ENCODE measurements around the gene CHAT.
A peak's percentile ranks its signal among the peaks of the same experiment; 100 is the strongest.

CHAT gene

DNA sequence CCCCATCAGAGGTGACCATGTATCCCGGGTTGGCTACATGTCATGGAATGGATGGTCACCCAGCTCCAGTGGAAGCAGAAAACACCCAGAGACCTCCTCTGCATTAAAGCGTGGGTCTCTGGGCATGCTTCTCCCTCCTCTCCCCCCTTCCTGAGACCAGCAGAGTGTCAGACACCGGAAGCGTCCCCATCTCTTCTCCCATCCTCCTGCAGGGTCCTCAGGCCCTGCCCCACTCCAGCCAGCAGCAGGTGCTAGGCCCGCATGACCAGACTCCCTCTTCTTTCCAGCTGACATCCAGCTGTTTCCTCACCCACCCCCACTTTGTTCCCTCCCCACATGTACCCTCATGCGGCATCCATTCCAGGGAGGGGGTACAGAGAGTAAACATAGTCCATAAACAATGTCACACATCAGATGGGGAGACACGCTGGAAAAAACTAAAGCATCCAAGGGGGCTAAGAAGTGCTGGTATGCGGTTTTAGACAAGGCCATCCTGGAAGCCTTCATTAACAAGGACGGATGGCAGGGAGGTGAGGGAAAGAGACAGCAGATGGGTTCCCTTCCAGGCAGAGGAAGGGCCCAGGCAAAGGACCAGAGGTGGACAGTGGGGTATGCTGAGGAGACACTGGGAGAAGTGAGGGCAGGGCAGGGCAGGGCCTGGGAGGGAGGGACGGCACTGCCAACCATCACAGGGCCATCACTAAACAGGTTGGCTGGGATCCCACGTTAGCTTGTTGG lies 16.2 kb upstream of the CHAT start:
- no peak for DNase-seq

DNA sequence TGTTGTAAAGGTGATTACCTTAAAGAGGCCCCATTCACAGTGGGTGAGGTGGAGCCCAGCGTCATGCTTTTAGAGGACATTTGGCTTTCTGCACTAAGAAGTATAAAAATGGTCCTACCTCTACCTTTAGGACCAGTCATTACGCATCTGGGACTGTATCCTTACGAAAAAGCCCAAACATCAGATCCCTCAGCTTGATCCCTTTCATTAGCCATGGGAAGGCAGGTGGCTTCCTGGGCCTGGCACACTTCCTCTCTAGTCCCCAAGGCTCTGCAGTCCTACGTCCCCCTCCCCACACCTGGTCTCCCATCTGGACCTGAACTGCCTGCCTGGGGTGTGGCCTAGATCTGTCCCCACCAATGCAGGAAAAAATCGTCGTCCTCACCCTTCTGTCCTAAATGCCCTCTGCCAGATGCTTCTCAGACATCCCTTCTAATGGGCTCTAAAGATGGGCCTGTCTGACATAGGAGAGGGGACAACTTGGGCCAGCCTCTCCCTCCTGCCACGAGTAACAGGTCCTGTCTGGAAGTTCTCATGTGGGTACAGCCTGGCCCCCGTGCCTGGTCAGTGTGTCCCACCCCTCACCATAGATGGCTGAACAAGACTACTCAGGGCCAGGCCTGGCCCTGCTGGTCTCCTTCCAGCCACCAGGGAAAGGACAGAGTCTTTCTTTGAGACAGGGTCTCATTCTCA lies 15.5 kb upstream of the CHAT start:
- no peak for DNase-seq

DNA sequence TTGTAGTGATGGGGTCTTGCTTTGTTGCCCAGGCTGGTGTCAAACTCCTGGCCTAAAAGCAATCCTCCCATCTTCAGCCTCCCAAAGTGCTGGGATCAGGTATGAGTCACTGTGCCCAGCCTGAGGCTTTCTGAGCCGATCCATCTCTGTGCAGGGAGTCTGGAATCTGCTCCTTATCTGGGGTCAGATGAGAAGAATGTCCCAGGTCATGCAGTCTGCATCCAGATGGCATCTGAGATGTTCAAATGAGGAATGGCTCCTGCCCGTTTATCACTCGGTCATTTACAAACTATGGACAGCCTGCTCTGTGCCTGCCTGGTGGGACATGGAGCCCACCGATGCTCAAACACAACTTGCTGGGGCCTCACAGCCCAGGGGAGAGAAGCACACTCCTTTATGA lies 14.9 kb upstream of the CHAT start:
- DNase-seq = no peak

DNA sequence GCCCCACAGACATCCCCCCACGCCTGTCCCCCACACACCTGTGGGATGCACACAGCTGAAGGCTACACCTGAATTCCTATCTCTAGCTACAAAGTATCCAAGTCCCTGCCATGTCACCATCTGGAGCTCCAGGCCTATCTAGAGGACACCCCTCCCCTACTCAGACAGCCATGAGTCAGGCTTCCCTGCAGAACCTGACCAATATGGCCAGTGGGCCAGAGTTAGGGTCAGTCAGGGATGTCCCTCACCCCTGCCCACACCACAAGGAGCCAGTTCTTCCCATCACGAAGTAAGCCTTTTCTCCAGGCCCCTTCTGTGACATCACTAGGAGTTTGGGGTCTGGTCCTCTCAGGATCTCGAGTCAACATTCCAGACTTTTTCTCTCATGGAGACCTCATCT lies 14.3 kb upstream of the CHAT start:
- DNase-seq = no peak

GRCh38 chr10:49600046-49600445 lies 13.8 kb upstream of the CHAT start:
- DNase-seq = no peak

GRCh38 chr10:49600781-49601400 lies 12.9 kb upstream of the CHAT start:
- no peak for DNase-seq

DNA sequence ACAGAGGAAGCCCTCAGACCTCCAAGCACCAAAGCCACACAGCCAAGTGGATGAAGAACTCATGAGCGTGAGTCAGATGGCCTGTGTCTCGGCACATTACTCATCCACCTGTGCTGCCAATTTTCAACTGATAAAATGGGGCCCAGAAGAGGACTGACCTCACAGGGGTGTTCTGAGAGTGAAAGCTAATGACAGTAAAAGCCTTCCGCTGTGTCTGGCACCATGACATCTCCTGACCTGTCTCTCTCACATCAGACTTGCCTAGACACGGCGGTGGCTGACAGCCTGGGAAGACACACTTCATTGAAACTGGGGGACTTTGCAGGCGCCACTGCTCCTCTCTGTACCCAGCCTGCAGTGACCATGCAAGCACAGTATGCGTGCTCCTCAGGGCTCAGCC lies 12.0 kb upstream of the CHAT start:
- no peak for DNase-seq

GRCh38 chr10:49602380-49603023 lies 11.3 kb upstream of the CHAT start:
- no peak for DNase-seq

GRCh38 chr10:49605216-49605938 lies 8.5 kb upstream of the CHAT start:
- DNase-seq = no peak

DNA sequence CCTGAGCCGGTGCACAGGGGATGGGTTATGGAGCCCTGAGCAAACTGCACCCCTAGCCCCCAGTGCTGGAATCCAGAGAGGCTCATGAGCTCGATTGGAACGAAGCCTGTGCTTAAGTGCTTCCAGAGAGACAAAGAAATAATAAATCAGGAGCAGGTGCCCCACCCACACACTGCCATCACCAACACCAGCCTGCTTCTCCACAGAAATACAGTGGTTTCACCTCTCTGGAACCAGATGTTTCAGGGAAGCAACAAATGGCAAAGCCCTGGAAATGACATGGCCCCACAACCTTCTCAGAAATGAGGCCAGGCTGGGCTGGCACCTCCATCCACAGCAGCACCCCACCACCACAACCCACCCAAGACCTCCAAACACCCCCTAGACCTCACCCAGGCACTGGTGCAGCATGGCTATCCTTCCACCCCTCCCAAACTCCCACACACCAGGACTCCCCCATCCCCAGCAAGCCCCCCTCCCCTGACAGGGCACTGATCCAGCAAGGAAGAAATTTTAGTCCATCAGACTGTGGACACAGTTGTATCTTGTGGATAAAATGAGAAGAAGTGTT lies 7.8 kb upstream of the CHAT start:
- DNase-seq = no peak

DNA sequence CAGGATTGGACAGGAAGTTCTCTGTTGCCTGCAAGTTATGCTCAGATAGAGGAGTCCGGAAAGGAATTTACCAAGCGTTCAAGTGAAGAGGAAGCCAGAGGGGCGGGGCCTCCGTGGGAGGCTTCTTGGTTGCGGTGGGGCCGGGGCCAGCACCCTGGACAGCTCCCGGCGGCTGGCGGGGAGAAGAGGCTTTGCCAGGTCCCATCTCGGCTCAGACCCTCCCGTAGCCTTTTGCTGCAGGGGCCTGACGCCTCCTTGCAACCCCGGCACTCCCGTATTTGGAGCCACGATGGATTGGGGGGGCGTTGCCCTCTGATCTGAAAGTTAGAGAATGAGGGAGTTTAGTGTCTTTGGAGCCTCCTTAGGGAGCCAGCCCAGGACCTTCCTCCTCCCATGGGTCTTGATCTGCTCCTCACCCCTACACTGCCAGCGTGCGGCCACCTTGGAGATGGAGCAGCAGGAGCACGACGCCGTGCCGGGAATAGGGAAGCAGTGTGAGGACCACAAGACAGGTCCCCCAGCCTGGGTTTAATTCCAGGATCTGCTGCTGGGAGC lies 6.8 kb upstream of the CHAT start:
- DNase-seq = peak; percentile 7

- no peak for DNase-seq
Measured at GRCh38 chr10:49608166-49609005, 5.5 kb upstream of the CHAT start.

- no peak for DNase-seq
Measured at GRCh38 chr10:49609006-49609282, 4.9 kb upstream of the CHAT start.

DNA sequence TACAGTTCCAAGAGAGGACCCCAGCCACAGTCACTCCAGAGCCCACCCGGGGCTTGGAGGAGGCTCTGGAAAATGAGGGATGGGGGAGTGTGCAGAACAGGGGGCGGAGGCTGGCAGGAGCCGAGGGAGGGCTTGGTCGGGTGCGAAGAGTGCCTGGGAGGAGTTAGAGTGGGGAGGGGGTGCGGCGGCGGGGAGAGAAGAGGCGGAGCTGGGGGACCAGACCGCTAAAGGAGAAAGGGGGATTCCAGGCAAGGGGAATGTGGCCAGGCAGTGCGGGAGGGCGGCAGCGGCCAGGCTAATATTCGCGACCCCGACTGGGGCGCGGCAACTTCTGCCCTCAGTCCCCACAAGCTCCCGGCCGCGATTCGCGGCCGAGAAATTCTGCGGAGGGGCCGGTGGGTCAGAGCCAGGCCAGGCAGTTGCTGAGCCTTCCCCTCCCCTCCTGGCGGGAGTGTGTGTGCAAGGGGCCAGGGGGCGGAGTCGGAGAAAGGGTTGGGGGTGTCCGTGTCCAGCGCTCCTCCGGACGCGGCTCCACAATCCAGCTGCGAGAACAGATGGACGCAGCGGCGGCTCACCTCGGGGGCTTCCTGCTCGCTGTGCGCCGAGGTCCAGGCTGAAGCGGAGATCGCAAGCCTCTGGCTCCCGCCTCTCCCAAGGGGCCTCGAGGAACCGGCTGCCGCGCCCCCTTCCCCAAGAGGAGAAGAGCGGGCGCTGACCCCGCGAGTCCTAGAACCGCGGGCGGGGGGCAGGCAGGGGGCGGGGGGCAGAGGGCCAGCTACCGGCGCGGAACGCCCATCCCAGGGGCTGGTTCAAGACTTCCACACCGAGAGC lies 4.3 kb upstream of the CHAT start:
- DNase-seq = no peak

- DNase-seq = no peak
Measured at GRCh38 chr10:49610114-49610457, 3.8 kb upstream of the CHAT start, which contains the start of gene SLC18A3. Gene SLC18A3 (plus strand): TSS chr10:49610310. CDS start chr10:49610741, 431 bp downstream.

DNA sequence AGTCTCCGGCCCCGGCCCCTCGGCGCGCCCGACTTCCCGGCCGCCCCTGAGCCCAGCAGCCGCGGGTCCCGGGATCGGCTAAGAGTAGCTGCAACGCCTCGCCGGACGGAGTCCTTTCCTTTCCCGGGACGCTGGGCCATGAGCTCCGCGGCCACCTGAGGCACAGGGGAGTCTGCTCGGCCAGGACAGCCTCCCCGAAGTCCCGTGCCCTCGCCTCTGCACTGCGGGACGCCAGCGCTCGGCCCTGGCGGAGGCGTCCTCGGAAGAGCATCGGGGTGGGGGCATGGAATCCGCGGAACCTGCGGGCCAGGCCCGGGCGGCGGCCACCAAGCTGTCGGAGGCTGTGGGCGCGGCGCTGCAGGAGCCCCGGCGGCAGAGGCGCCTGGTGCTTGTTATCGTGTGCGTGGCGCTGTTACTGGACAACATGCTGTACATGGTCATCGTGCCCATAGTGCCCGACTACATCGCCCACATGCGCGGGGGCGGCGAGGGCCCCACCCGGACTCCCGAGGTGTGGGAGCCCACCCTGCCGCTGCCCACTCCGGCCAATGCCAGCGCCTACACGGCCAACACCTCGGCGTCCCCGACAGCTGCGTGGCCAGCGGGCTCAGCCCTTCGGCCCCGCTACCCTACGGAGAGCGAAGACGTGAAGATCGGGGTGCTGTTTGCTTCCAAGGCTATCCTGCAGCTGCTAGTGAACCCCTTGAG lies 3.2 kb upstream of the CHAT start:
- no peak for DNase-seq

GRCh38 chr10:49611166-49611815 lies 2.5 kb upstream of the CHAT start:
- DNase-seq = no peak

DNA sequence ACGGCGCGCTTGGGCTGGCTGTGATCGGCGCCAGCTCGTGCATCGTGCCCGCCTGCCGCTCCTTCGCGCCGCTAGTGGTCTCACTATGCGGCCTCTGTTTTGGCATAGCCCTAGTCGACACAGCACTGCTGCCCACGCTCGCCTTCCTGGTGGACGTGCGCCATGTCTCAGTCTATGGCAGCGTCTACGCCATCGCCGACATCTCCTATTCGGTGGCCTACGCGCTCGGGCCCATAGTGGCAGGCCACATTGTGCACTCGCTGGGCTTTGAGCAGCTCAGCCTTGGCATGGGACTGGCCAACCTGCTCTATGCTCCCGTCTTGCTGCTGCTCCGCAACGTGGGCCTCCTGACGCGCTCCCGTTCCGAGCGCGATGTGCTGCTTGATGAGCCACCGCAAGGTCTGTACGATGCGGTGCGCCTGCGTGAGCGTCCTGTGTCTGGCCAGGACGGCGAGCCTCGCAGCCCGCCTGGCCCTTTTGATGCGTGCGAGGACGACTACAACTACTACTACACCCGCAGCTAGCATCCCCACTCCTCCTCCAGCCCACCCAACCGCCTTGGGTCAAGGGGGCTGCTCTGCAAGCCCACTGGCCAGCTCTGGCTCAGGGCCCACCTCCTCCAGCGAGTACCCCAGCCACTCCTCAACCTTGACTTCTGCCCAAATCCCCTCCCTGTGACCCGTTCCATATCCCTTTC lies 1.9 kb upstream of the CHAT start:
- DNase-seq = no peak

Measured in GOT3 (cell line).